WTC11 (cell line): Measurements from ENCODE around the gene ATP8B4.

Experiments
- IRF2 ChIP-seq: sonication (generic); formaldehyde crosslinking; IDR thresholded peaks from 2 replicates; pipeline ENCODE4 v1.8.0; 2022; ENCODE audit warnings: low read depth, missing genetic modification reagents, borderline replicate concordance
- NFYB ChIP-seq: sonication (generic); formaldehyde crosslinking; conservative IDR thresholded peaks from 2 replicates; pipeline ENCODE4 v1.8.0; 2022; ENCODE audit warnings: low read depth, missing genetic modification reagents
- NR2C2 ChIP-seq: sonication (generic); formaldehyde crosslinking; IDR thresholded peaks from 2 replicates; pipeline ENCODE4 v1.8.0; 2022; ENCODE audit warnings: mild to moderate bottlenecking, missing genetic modification reagents
- TF ChIP-seq, protein P1 (sequence below): fragments of 200-600 bp; IDR thresholded peaks from 2 replicates; pipeline ENCODE4 v1.8.0; 2022; ENCODE audit warnings: antibody characterized with exemption
- TF ChIP-seq, protein P2 (sequence below): sonication (generic); formaldehyde crosslinking; IDR thresholded peaks from 2 replicates; pipeline ENCODE4 v1.8.1; 2022; ENCODE audit warnings: low read depth, missing genetic modification reagents, borderline replicate concordance
- TF ChIP-seq, protein P3 (sequence below): sonication (generic); formaldehyde crosslinking; conservative IDR thresholded peaks from 2 replicates; pipeline ENCODE4 v1.8.1; 2022; ENCODE audit warnings: mild to moderate bottlenecking, missing genetic modification reagents
- TF ChIP-seq, protein P4 (sequence below): sonication (generic); formaldehyde crosslinking; IDR thresholded peaks from 2 replicates; pipeline ENCODE4 v1.8.0; 2022; ENCODE audit warnings: mild to moderate bottlenecking, missing genetic modification reagents
- TF ChIP-seq, protein P5 (sequence below): sonication (generic); formaldehyde crosslinking; IDR thresholded peaks from 2 replicates; pipeline ENCODE4 v1.8.1; 2023; ENCODE audit warnings: mild to moderate bottlenecking, moderate library complexity, missing genetic modification reagents
- TF ChIP-seq, protein P6 (sequence below): sonication (generic); formaldehyde crosslinking; IDR thresholded peaks from 2 replicates; pipeline ENCODE4 v1.8.0; 2022; ENCODE audit warnings: mild to moderate bottlenecking, missing genetic modification reagents

DNA sequence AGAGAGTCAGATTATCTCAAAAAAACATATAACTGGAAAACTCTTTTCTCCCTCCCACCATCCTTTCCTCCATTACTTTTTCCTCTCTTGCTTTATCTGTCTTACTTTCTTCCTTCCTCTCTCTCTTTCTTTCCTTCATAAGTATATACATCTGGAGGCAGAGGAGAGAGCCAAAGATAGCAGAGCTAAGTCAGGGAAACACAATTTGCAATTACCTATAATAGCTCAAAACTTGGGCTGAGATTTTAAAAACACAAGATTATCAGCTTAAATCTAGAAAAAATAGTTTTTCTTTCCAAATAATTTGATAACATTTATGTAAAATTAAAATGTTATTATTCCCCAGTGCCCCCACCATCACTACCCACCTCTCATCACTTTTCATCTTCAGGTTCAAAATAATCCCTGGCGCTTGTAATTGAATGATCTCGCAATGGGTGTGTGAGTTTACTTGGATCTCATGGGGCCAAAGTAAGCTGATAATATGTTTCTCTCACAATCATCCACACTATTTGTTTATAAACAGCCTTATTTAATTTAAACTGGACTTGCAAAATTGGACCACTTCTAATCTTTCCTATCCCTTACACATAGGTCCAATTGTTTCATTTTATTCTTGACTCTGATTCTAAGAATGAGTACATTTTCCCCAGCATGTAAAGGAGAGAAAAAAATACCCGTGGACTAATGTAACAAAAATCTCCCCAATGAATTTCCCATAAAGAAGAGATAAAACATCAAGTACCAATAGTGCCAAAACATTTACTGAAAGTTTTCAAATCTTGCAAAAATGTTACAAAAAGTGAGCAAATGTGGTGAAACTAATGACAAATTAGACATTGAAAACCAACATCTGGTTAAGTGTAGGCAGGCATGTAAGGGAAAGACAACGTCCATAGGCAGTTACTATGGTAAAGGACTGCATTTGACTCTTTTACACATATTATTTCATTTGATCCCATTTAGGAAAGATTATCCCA is 261.2 kb downstream of the ATP8B4 start:
- TF ChIP-seq, protein P1, sequence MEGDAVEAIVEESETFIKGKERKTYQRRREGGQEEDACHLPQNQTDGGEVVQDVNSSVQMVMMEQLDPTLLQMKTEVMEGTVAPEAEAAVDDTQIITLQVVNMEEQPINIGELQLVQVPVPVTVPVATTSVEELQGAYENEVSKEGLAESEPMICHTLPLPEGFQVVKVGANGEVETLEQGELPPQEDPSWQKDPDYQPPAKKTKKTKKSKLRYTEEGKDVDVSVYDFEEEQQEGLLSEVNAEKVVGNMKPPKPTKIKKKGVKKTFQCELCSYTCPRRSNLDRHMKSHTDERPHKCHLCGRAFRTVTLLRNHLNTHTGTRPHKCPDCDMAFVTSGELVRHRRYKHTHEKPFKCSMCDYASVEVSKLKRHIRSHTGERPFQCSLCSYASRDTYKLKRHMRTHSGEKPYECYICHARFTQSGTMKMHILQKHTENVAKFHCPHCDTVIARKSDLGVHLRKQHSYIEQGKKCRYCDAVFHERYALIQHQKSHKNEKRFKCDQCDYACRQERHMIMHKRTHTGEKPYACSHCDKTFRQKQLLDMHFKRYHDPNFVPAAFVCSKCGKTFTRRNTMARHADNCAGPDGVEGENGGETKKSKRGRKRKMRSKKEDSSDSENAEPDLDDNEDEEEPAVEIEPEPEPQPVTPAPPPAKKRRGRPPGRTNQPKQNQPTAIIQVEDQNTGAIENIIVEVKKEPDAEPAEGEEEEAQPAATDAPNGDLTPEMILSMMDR = no peak
- TF ChIP-seq, protein P2, sequence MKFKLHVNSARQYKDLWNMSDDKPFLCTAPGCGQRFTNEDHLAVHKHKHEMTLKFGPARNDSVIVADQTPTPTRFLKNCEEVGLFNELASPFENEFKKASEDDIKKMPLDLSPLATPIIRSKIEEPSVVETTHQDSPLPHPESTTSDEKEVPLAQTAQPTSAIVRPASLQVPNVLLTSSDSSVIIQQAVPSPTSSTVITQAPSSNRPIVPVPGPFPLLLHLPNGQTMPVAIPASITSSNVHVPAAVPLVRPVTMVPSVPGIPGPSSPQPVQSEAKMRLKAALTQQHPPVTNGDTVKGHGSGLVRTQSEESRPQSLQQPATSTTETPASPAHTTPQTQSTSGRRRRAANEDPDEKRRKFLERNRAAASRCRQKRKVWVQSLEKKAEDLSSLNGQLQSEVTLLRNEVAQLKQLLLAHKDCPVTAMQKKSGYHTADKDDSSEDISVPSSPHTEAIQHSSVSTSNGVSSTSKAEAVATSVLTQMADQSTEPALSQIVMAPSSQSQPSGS (CRISPR knock-in tag) = no peak
- TF ChIP-seq, protein P3, sequence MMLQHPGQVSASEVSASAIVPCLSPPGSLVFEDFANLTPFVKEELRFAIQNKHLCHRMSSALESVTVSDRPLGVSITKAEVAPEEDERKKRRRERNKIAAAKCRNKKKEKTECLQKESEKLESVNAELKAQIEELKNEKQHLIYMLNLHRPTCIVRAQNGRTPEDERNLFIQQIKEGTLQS (CRISPR knock-in tag) = no peak
- TF ChIP-seq, protein P4, sequence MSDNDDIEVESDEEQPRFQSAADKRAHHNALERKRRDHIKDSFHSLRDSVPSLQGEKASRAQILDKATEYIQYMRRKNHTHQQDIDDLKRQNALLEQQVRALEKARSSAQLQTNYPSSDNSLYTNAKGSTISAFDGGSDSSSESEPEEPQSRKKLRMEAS (CRISPR knock-in tag) = no peak
- TF ChIP-seq NFYB = no peak
- TF ChIP-seq, protein P5, sequence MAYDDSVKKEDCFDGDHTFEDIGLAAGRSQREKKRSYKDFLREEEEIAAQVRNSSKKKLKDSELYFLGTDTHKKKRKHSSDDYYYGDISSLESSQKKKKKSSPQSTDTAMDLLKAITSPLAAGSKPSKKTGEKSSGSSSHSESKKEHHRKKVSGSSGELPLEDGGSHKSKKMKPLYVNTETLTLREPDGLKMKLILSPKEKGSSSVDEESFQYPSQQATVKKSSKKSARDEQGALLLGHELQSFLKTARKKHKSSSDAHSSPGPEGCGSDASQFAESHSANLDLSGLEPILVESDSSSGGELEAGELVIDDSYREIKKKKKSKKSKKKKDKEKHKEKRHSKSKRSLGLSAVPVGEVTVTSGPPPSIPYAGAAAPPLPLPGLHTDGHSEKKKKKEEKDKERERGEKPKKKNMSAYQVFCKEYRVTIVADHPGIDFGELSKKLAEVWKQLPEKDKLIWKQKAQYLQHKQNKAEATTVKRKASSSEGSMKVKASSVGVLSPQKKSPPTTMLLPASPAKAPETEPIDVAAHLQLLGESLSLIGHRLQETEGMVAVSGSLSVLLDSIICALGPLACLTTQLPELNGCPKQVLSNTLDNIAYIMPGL = no peak
- TF ChIP-seq, protein P6, sequence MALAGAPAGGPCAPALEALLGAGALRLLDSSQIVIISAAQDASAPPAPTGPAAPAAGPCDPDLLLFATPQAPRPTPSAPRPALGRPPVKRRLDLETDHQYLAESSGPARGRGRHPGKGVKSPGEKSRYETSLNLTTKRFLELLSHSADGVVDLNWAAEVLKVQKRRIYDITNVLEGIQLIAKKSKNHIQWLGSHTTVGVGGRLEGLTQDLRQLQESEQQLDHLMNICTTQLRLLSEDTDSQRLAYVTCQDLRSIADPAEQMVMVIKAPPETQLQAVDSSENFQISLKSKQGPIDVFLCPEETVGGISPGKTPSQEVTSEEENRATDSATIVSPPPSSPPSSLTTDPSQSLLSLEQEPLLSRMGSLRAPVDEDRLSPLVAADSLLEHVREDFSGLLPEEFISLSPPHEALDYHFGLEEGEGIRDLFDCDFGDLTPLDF = no peak
- TF ChIP-seq NR2C2 = no peak
- TF ChIP-seq IRF2 (CRISPR knock-in tag) = no peak
